Measurements from ENCODE around the gene TBC1D7.

Gene TBC1D7

GRCh38 chr6:13328076-13328874 lies at the start of gene TBC1D7:
TBC1D7 (minus strand) TSS chr6:13328537; CDS start chr6:13326898, 1,639 bp downstream.
- DNase-seq (ENCODE audit: low spot score): peak; percentile 94

GRCh38 chr6:13377054-13377758 lies 48.9 kb upstream of the TBC1D7 start:
- no peak for DNase-seq (ENCODE audit: low spot score)

GRCh38 chr6:13375360-13375878 lies 47.1 kb upstream of the TBC1D7 start:
- DNase-seq (ENCODE audit: low spot score): peak; percentile 38

- DNase-seq (ENCODE audit: low spot score): no peak
Observed at GRCh38 chr6:13373919-13374318, 45.6 kb upstream of the TBC1D7 start.

GRCh38 chr6:13373488-13373886 lies 45.1 kb upstream of the TBC1D7 start:
- no peak for DNase-seq (ENCODE audit: low spot score)

- DNase-seq (ENCODE audit: low spot score): no peak
Observed at GRCh38 chr6:13372688-13373487, 44.6 kb upstream of the TBC1D7 start.

- DNase-seq (ENCODE audit: low spot score): no peak
Observed at GRCh38 chr6:13372076-13372475, 43.7 kb upstream of the TBC1D7 start.

- DNase-seq (ENCODE audit: low spot score): no peak
Observed at GRCh38 chr6:13371421-13372072, 43.2 kb upstream of the TBC1D7 start.

- DNase-seq (ENCODE audit: low spot score): no peak
Observed at GRCh38 chr6:13370623-13371022, 42.3 kb upstream of the TBC1D7 start.

GRCh38 chr6:13369591-13369990 lies 41.3 kb upstream of the TBC1D7 start:
- no peak for DNase-seq (ENCODE audit: low spot score)

GRCh38 chr6:13368731-13369115 lies 40.4 kb upstream of the TBC1D7 start:
- no peak for DNase-seq (ENCODE audit: low spot score)

GRCh38 chr6:13368079-13368730 lies 39.9 kb upstream of the TBC1D7 start:
- no peak for DNase-seq (ENCODE audit: low spot score)

- no peak for DNase-seq (ENCODE audit: low spot score)
Observed at GRCh38 chr6:13367396-13367795, 39.1 kb upstream of the TBC1D7 start.

- no peak for DNase-seq (ENCODE audit: low spot score)
Observed at GRCh38 chr6:13365320-13365719, 37.0 kb upstream of the TBC1D7 start.

GRCh38 chr6:13364842-13365241 lies 36.5 kb upstream of the TBC1D7 start:
- no peak for DNase-seq (ENCODE audit: low spot score)

GRCh38 chr6:13362412-13362811 lies 34.1 kb upstream of the TBC1D7 start:
- no peak for DNase-seq (ENCODE audit: low spot score)

GRCh38 chr6:13360671-13361540 lies 32.6 kb upstream of the TBC1D7 start:
- no peak for DNase-seq (ENCODE audit: low spot score)

GRCh38 chr6:13359287-13359686 lies 30.9 kb upstream of the TBC1D7 start:
- no peak for DNase-seq (ENCODE audit: low spot score)

GRCh38 chr6:13358511-13358910 lies 30.2 kb upstream of the TBC1D7 start:
- DNase-seq (ENCODE audit: low spot score): no peak

- no peak for DNase-seq (ENCODE audit: low spot score)
Observed at GRCh38 chr6:13357551-13358075, 29.3 kb upstream of the TBC1D7 start.

All from CD4-positive, alpha-beta T cell treated with Interleukin-2 at 100 ng/mL for 4 hours (primary cell).